HepG2 (cell line): ENCODE results near the gene NFKB1. TPM values are rescaled to one million over a fixed set of nuclear protein-coding genes. Genes with fewer than 3 reads are reported as not detected.

Experiments used
- ATAC-seq: fragments of 200-7000 bp; cut with Tn5 transposase; 3 replicates; pipeline ENCODE4 v1.9.1; 2020; ENCODE audit warnings: mild to moderate bottlenecking, moderate library complexity
- BruUV-seq: library from RNA; stranded (reverse); fragments of 400-500 nt; replicated peaks from 2 replicates; lab custom pipeline; 2021; lab: Mats Ljungman, UMichigan
- CTCF ChIA-PET: fragments of 300-600 bp; formaldehyde crosslinking; extraction: SDS; loops from one replicate; lab custom pipeline; 2021; ENCODE audit warnings: low total read pairs, inconsistent platforms, low intra/inter-chr PET ratio; lab: Yijun Ruan, JAX
- POLR2A ChIA-PET: fragments of 350-600 bp; sonication (Branson Sonifier 250); formaldehyde crosslinking; loops from one replicate; lab custom pipeline; 2020; ENCODE audit warnings: antibody characterized with exemption, inconsistent platforms; lab: Yijun Ruan, JAX
- DNase-seq: peaks from one replicate; pipeline ENCODE4 v3.0.0-alpha.2; 2015; ENCODE audit warnings: low spot score
- FAIRE-seq: peaks from 3 replicates; lab custom pipeline; 2011; peaks lifted over from hg19 to GRCh38; lab: Jason Lieb, UNC
- H2AFZ ChIP-seq: one replicate; pipeline ENCODE4 v1.6.1; 2011; ENCODE audit warnings: low read length, inconsistent platforms
- H3K27ac ChIP-seq: fragments of 300-600 bp; 3 replicates; pipeline ENCODE4 v1.8.0; 2011; ENCODE audit warnings: mixed run types, mild to moderate bottlenecking, mixed read lengths, low read length, inconsistent platforms; ENCODE audit not compliant: insufficient read depth; ENCODE audit errors: extremely low read length
- H3K27me3 ChIP-seq, 2 experiments: fragments of 200-600 bp in 1 of 2; 2 replicates in 1 of 2; 3 replicates in 1 of 2; pipeline versions ENCODE4 v1.6.0 to v1.8.0; 2011; ENCODE audit warnings: low read length in 2 of 2, mild to moderate bottlenecking in 2 of 2, moderate library complexity in 2 of 2, inconsistent platforms in 1 of 2; ENCODE audit not compliant: insufficient read depth in 2 of 2, control insufficient read depth in 1 of 2
- H3K36me3 ChIP-seq, 2 experiments: fragments of 200-600 bp in 1 of 2; replicated peaks in 1 of 2; 2 replicates in 1 of 2; 3 replicates in 1 of 2; pipeline versions ENCODE4 v1.5.1 to v1.8.0; 2011; ENCODE audit warnings: low read length in 2 of 2, inconsistent platforms in 1 of 2; ENCODE audit not compliant: insufficient read depth in 2 of 2, control insufficient read depth in 1 of 2
- H3K4me1 ChIP-seq: 2 replicates; pipeline ENCODE4 v1.5.1; 2012; ENCODE audit warnings: low read length, inconsistent platforms; ENCODE audit not compliant: insufficient read depth
- H3K4me2 ChIP-seq: 2 replicates; pipeline ENCODE4 v1.6.0; 2011; ENCODE audit warnings: low read depth, low read length, inconsistent platforms
- H3K4me3 ChIP-seq, 3 experiments: fragments of 200-600 bp in 1 of 3; sonication (generic), shearing (Covaris generic) in 1 of 3; replicated peaks in 1 of 3; 2 replicates each; pipeline ENCODE4 v1.5.1; 2011 to 2016; ENCODE audit warnings: low read length in 3 of 3, inconsistent platforms in 2 of 3, low read depth in 2 of 3, mild to moderate bottlenecking in 2 of 3, control low read depth in 1 of 3, mixed read lengths in 1 of 3; ENCODE audit not compliant: insufficient read depth in 1 of 3
- H3K79me2 ChIP-seq: one replicate; pipeline ENCODE4 v1.6.1; 2011; ENCODE audit warnings: low read length, inconsistent platforms; ENCODE audit not compliant: insufficient read depth
- H3K9ac ChIP-seq: 2 replicates; pipeline ENCODE4 v1.6.0; 2011; ENCODE audit warnings: mild to moderate bottlenecking, low read depth, low read length, inconsistent platforms; ENCODE audit not compliant: insufficient read depth
- H3K9me3 ChIP-seq: 2 replicates; pipeline ENCODE4 v1.5.1; 2012; ENCODE audit warnings: mild to moderate bottlenecking, low read length
- H4K20me1 ChIP-seq: 2 replicates; pipeline ENCODE4 v1.6.0; 2011; ENCODE audit warnings: inconsistent platforms, mild to moderate bottlenecking, low read length, moderate library complexity; ENCODE audit not compliant: insufficient read depth
- GATA4 ChIP-seq: sonication (generic); IDR thresholded peaks from 2 replicates; pipeline ENCODE4 v1.6.1; 2016; ENCODE audit warnings: antibody characterized with exemption, low read depth, borderline replicate concordance
- IRF1 ChIP-seq: sonication (generic); formaldehyde crosslinking; IDR thresholded peaks from 2 replicates; pipeline ENCODE4 v1.4.0; 2020; ENCODE audit warnings: low read depth, mild to moderate bottlenecking, missing genetic modification reagents
- NFYC ChIP-seq: IDR thresholded peaks from 2 replicates; pipeline ENCODE4 v1.6.1; 2016; ENCODE audit warnings: missing genetic modification reagents, missing compliant biosample characterization
- PRDM15 ChIP-seq: sonication (generic); formaldehyde crosslinking; IDR thresholded peaks from 2 replicates; pipeline ENCODE4 v1.4.0; 2020; ENCODE audit warnings: missing genetic modification reagents
- SP4 ChIP-seq: sonication (generic); formaldehyde crosslinking; IDR thresholded peaks from 2 replicates; pipeline ENCODE4 v1.8.1; 2023; ENCODE audit warnings: mild to moderate bottlenecking, missing genetic modification reagents
- YY1 ChIP-seq: IDR thresholded peaks from 2 replicates; pipeline ENCODE4 v1.6.1; 2011; ENCODE audit warnings: low read length, low read depth, moderate library complexity, mild to moderate bottlenecking; ENCODE audit not compliant: insufficient read depth, insufficient replicate concordance
- ZBTB1 ChIP-seq: sonication (generic); formaldehyde crosslinking; IDR thresholded peaks from 2 replicates; pipeline ENCODE4 v1.4.0; 2020; ENCODE audit warnings: missing genetic modification reagents, borderline replicate concordance
- ZFP90 ChIP-seq: sonication (generic); formaldehyde crosslinking; IDR thresholded peaks from 2 replicates; pipeline ENCODE4 v1.8.0; 2022; ENCODE audit warnings: missing genetic modification reagents, mild to moderate bottlenecking, inconsistent platforms, borderline replicate concordance
- ZNF335 ChIP-seq: sonication (generic); formaldehyde crosslinking; IDR thresholded peaks from 2 replicates; pipeline ENCODE4 v1.4.0; 2020; ENCODE audit warnings: missing genetic modification reagents
- ZNF343 ChIP-seq: sonication (generic); formaldehyde crosslinking; IDR thresholded peaks from 2 replicates; pipeline ENCODE4 v1.4.0; 2020; ENCODE audit warnings: mild to moderate bottlenecking, missing genetic modification reagents
- WGBS: methylation state at CpG from one replicate; pipeline ENCODE4 v1.1.6; 2017; ENCODE audit warnings: low lambda C conversion rate; 5-methylcytosine and 5-hydroxymethylcytosine counted together
- in situ Hi-C: cut with HindIII; loops from 2 replicates; pipeline ENCODE4 v1.10.0; 2017; ENCODE audit warnings: low pct_unique_long_range_greater_than_20kb; ENCODE audit not compliant: extremely low pct_ligation_motif_present
- intact Hi-C: fragments of 100-400 bp; cut with micrococcal nuclease; formaldehyde crosslinking; loops from one replicate; pipeline ENCODE4 v1.10.0; 2022; ENCODE audit not compliant: unreplicated experiment
- polyA plus RNA-seq, 8 experiments: library from polyadenylated mRNA; depleted of rRNA in 3 of 8; stranded (reverse) in 7 of 8; unstranded in 1 of 8; fragments of >200 nt; fragmentation: Illumina TruSeq in 4 of 8; extraction: Trizol in 4 of 8; gene quantifications; 2 replicates each; pipeline versions ENCODE4 v1.2.1 to v1.2.3, GENCODE V29; 2011 to 2016; ENCODE audit warnings: low read depth in 4 of 8, missing spikeins in 1 of 8, mixed read lengths in 1 of 8; ENCODE audit not compliant: insufficient read depth in 1 of 8
- total RNA-seq, 5 experiments: library from RNA; depleted of rRNA; stranded (reverse); fragments of >200 nt; fragmentation: Illumina TruSeq; extraction: Trizol; gene quantifications; 2 replicates each; pipeline ENCODE4 v1.2.3, GENCODE V29; 2016; ENCODE audit warnings: low read depth in 1 of 5
- TF ChIP-seq, protein P1 (sequence below): sonication (generic); formaldehyde crosslinking; IDR thresholded peaks from 2 replicates; pipeline ENCODE4 v1.8.0; 2022; ENCODE audit warnings: mild to moderate bottlenecking, missing genetic modification reagents
- TF ChIP-seq, protein P2 (sequence below): sonication (generic); formaldehyde crosslinking; IDR thresholded peaks from 2 replicates; pipeline ENCODE4 v1.4.0; 2020; ENCODE audit warnings: missing genetic modification reagents
- TF ChIP-seq, protein P3 (sequence below): sonication (generic); formaldehyde crosslinking; IDR thresholded peaks from 2 replicates; pipeline ENCODE4 v1.4.0; 2020; ENCODE audit warnings: missing genetic modification reagents, borderline replicate concordance

Gene NFKB1
- total and polyA plus RNA-seq, 2 of the 13 experiments (the other 11 are each of a cell fraction or from before 2014, with no cell fraction given) = 15.4 to 31.6 TPM

DNA sequence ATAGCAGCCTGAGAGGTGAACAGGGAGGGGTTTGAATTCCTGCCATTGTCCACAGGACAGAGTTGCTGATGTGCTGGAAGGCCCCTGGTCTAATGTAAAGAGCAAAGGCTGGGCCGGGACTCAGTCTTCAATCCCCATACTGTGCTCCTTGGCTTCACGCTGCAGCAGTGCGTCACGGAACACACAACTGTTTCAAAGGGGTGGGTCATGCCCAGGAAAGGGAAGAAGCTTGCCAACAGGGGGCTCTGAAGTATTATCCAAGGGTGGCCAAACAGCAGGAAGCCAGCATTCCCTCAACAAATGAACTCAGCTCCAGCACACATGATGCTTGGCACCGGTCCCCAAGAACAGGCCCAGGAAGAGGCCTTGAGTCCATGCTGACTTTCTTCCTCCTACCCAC is 122.5 kb downstream of the NFKB1 start (continued):
- no peak for TF ChIP-seq PRDM15 (CRISPR knock-in tag)
- no peak for TF ChIP-seq ZNF343 (CRISPR knock-in tag)

DNA sequence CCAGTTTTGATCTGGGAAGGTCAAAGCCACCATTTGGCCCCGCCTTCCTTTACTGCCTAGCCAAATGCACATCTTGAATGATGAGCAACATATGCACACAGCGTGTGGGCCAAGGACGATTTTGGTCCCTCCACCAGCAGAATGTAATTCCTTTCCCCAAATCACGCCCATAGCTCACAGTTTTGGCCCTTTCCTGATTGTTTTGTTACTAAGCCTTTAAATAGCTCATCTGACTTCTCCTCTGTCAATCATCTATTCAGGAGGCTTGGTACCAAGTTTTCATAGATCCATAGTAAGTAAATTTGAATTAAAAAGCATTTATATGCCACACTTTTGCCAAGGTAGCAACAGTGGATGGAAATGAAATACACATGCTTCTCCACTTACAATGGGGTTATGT is 123.3 kb downstream of the NFKB1 start:
- CTCF ChIA-PET = interaction anchor here (1.2 kb wide), 1 partner anchor 175 kb away, joined by 3 read pairs; no protein-coding TSS in a partner anchor
- ATAC-seq = no peak
- TF ChIP-seq ZBTB1 (CRISPR knock-in tag) (no peak), ZNF335 (CRISPR knock-in tag) (no peak), ZFP90 (CRISPR knock-in tag) (no peak), YY1 (no peak), NFYC (no peak), GATA4 (no peak), IRF1 (CRISPR knock-in tag) (no peak), SP4 (no peak)
- TF ChIP-seq, protein P1, sequence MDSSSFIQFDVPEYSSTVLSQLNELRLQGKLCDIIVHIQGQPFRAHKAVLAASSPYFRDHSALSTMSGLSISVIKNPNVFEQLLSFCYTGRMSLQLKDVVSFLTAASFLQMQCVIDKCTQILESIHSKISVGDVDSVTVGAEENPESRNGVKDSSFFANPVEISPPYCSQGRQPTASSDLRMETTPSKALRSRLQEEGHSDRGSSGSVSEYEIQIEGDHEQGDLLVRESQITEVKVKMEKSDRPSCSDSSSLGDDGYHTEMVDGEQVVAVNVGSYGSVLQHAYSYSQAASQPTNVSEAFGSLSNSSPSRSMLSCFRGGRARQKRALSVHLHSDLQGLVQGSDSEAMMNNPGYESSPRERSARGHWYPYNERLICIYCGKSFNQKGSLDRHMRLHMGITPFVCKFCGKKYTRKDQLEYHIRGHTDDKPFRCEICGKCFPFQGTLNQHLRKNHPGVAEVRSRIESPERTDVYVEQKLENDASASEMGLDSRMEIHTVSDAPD = no peak
- TF ChIP-seq, protein P2, sequence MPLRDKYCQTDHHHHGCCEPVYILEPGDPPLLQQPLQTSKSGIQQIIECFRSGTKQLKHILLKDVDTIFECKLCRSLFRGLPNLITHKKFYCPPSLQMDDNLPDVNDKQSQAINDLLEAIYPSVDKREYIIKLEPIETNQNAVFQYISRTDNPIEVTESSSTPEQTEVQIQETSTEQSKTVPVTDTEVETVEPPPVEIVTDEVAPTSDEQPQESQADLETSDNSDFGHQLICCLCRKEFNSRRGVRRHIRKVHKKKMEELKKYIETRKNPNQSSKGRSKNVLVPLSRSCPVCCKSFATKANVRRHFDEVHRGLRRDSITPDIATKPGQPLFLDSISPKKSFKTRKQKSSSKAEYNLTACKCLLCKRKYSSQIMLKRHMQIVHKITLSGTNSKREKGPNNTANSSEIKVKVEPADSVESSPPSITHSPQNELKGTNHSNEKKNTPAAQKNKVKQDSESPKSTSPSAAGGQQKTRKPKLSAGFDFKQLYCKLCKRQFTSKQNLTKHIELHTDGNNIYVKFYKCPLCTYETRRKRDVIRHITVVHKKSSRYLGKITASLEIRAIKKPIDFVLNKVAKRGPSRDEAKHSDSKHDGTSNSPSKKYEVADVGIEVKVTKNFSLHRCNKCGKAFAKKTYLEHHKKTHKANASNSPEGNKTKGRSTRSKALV (CRISPR knock-in tag) = no peak
- TF ChIP-seq, protein P3, sequence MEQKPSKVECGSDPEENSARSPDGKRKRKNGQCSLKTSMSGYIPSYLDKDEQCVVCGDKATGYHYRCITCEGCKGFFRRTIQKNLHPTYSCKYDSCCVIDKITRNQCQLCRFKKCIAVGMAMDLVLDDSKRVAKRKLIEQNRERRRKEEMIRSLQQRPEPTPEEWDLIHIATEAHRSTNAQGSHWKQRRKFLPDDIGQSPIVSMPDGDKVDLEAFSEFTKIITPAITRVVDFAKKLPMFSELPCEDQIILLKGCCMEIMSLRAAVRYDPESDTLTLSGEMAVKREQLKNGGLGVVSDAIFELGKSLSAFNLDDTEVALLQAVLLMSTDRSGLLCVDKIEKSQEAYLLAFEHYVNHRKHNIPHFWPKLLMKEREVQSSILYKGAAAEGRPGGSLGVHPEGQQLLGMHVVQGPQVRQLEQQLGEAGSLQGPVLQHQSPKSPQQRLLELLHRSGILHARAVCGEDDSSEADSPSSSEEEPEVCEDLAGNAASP (CRISPR knock-in tag) = no peak

More for the DNA sequence above, 123.3 kb downstream of the NFKB1 start:
- DNase-seq (no peak), FAIRE-seq (no peak)
- Histone ChIP-seq H3K9me3 (no peaks in the 10 kb centered on the region), H2AFZ (no peak overlapping the region), H3K27ac (no peak overlapping the region), H4K20me1 (no peaks in the 10 kb centered on the region), H3K4me3 (no peak overlapping the region), H3K4me2 (peak overlapping the region; percentile 57; the same call in 1 of the 2 replicates), H3K36me3 (no peaks in the 10 kb centered on the region), H3K79me2 (no peaks in the 10 kb centered on the region), H3K4me1 (peaks cover 55% of the 10 kb centered on the region), H3K27me3 (no peaks in the 10 kb centered on the region), H3K9ac (no peak overlapping the region)
- POLR2A ChIA-PET = interaction anchor here (1.8 to 1.9 kb wide), 2 partner anchors 203 to 244 kb away, joined by 5 to 12 read pairs; partner anchors contain the start of genes CISD2 and UBE2D3
- no TSS peak for BruUV-seq
- in situ Hi-C loops (loop anchor here (5.0 kb wide), 2 partner anchors 383 to 473 kb away; partner anchors contain the start of gene BDH2), intact Hi-C loops (loop anchor here (2.0 to 10.0 kb wide), 5 partner anchors 90 to 253 kb away; partner anchors contain the start of gene NFKB1)
- WGBS = 96% methylated on average over 4 of the region's 4 CpGs
